ENCODE results near the gene GRK3. TPM values are rescaled to one million over a fixed set of nuclear protein-coding genes. Genes with fewer than 3 reads are reported as not detected.

GRK3 gene
- total RNA-seq, 4 donors from 2014 or later = 0.49 to 1.1 (median 0.81) TPM

GRCh38 chr22:25680051-25680450 is 115.6 kb downstream of the GRK3 start:
- Histone ChIP-seq H3K4me3 (no peak overlapping the region), H3K4me1 (no peaks in the 10 kb centered on the region), H3K27ac (no peak overlapping the region), H3K27me3 (no peaks in the 10 kb centered on the region), H3K9me3 (no peaks in the 10 kb centered on the region), H3K36me3 (no peaks in the 10 kb centered on the region)
- DNase-seq (no peak), ATAC-seq (no peak)
- in situ Hi-C loops (cut with MboI; ENCODE audit: low sequenced_read_pairs in 4 of 4) (no loop called here), intact Hi-C loops (cut with DNase I; ENCODE audit: low total_unique reads) (loop anchor here (10.0 kb wide), 1 partner anchor 115 kb away; the partner anchor contains the start of gene GRK3)
- TF ChIP-seq POLR2A (IDR thresholded peaks at IDR 0.05) (no peak), CTCF (IDR thresholded peaks at IDR 0.05 in 4 of 5, conservative IDR thresholded peaks at IDR 0.05 in 1 of 5) (no peak)

- intact Hi-C loops (cut with DNase I; ENCODE audit: low total_unique reads) (loop anchor here (10.0 kb wide), 1 partner anchor 116 kb away; the partner anchor contains the start of gene GRK3), in situ Hi-C loops (cut with MboI; ENCODE audit: low sequenced_read_pairs in 4 of 4) (no loop called here)
- Histone ChIP-seq H3K36me3 (no peaks in the 10 kb centered on the region), H3K9me3 (no peaks in the 10 kb centered on the region), H3K27ac (no peak overlapping the region), H3K4me1 (no peaks in the 10 kb centered on the region), H3K4me3 (no peak overlapping the region), H3K27me3 (no peaks in the 10 kb centered on the region)
- TF ChIP-seq POLR2A (IDR thresholded peaks at IDR 0.05) (no peak), CTCF (IDR thresholded peaks at IDR 0.05 in 4 of 5, conservative IDR thresholded peaks at IDR 0.05 in 1 of 5) (no peak)
- DNase-seq (no peak), ATAC-seq (no peak)
Measured at GRCh38 chr22:25680956-25681355, 116.5 kb downstream of the GRK3 start.

- ATAC-seq (no peak), DNase-seq (no peak)
- Histone ChIP-seq H3K9me3 (no peaks in the 10 kb centered on the region), H3K4me1 (no peaks in the 10 kb centered on the region), H3K4me3 (no peak overlapping the region), H3K27ac (no peak overlapping the region), H3K27me3 (no peaks in the 10 kb centered on the region), H3K36me3 (no peaks in the 10 kb centered on the region)
- in situ Hi-C loops (cut with MboI; ENCODE audit: low sequenced_read_pairs in 4 of 4) = no loop called here
- no peak for TF ChIP-seq CTCF (IDR thresholded peaks at IDR 0.05 in 4 of 5, conservative IDR thresholded peaks at IDR 0.05 in 1 of 5)
- TF ChIP-seq POLR2A (IDR thresholded peaks at IDR 0.05) = no peak
- intact Hi-C loops (cut with DNase I; ENCODE audit: low total_unique reads) = loop anchor here (10.0 kb wide), 1 partner anchor 117 kb away; the partner anchor contains the start of gene GRK3
Measured at GRCh38 chr22:25682109-25682508, 117.6 kb downstream of the GRK3 start.

- no peak for DNase-seq
- intact Hi-C loops (cut with DNase I; ENCODE audit: low total_unique reads) (loop anchor here (10.0 kb wide), 1 partner anchor 124 kb away; the partner anchor contains the start of gene GRK3), in situ Hi-C loops (cut with MboI; ENCODE audit: low sequenced_read_pairs in 4 of 4) (no loop called here)
- Histone ChIP-seq H3K9me3 (no peaks in the 10 kb centered on the region), H3K27ac (no peak overlapping the region), H3K27me3 (no peaks in the 10 kb centered on the region), H3K4me3 (no peak overlapping the region), H3K4me1 (peaks cover 4 to 9% of the 10 kb centered on the region in 2 donors), H3K36me3 (no peaks in the 10 kb centered on the region)
- TF ChIP-seq POLR2A (IDR thresholded peaks at IDR 0.05) (no peak), CTCF (IDR thresholded peaks at IDR 0.05 in 4 of 5, conservative IDR thresholded peaks at IDR 0.05 in 1 of 5) (no peak)
- ATAC-seq = no peak
Measured at GRCh38 chr22:25688627-25689026, 124.2 kb downstream of the GRK3 start.

GRCh38 chr22:25689631-25690030 is 125.2 kb downstream of the GRK3 start:
- DNase-seq (no peak), ATAC-seq (no peak)
- in situ Hi-C loops (cut with MboI; ENCODE audit: low sequenced_read_pairs in 4 of 4) = no loop called here
- TF ChIP-seq CTCF (IDR thresholded peaks at IDR 0.05 in 4 of 5, conservative IDR thresholded peaks at IDR 0.05 in 1 of 5) (no peak), POLR2A (IDR thresholded peaks at IDR 0.05) (no peak)
- Histone ChIP-seq H3K27ac (no peak overlapping the region), H3K4me1 (peaks cover 4 to 9% of the 10 kb centered on the region in 2 donors), H3K4me3 (no peak overlapping the region), H3K27me3 (no peaks in the 10 kb centered on the region), H3K9me3 (no peaks in the 10 kb centered on the region), H3K36me3 (no peaks in the 10 kb centered on the region)
- intact Hi-C loops (cut with DNase I; ENCODE audit: low total_unique reads) = loop anchor here (10.0 kb wide), 1 partner anchor 125 kb away; the partner anchor contains the start of gene GRK3

Data from gastrocnemius medialis (tissue), 4 donors.